ENCODE data around the gene TIMM44.

Gene TIMM44

GRCh38 chr19:7943444-7944176 lies at the start of gene TIMM44:
TSS of gene TIMM44 (minus strand) at chr19:7943666. CDS start at chr19:7943651, 15 bp downstream.
- DNase-seq (ENCODE audit: low spot score) = peak; percentile 98

- no peak for DNase-seq (ENCODE audit: low spot score)
These were observed 49.1 kb upstream of the TIMM44 start for GRCh38 chr19:7992575-7992974.

- no peak for DNase-seq (ENCODE audit: low spot score)
These were observed 45.7 kb upstream of the TIMM44 start for GRCh38 chr19:7989071-7989575.

- DNase-seq (ENCODE audit: low spot score) = no peak
These were observed 44.8 kb upstream of the TIMM44 start for GRCh38 chr19:7988307-7988706.

GRCh38 chr19:7987114-7987768 lies 43.8 kb upstream of the TIMM44 start:
- no peak for DNase-seq (ENCODE audit: low spot score)

GRCh38 chr19:7986321-7987113 lies 43.1 kb upstream of the TIMM44 start:
- DNase-seq (ENCODE audit: low spot score) = no peak

- DNase-seq (ENCODE audit: low spot score) = no peak
These were observed 42.0 kb upstream of the TIMM44 start for GRCh38 chr19:7985481-7985911.

- DNase-seq (ENCODE audit: low spot score) = no peak
These were observed 40.8 kb upstream of the TIMM44 start for GRCh38 chr19:7983995-7984837.

GRCh38 chr19:7983286-7983950 lies 40.0 kb upstream of the TIMM44 start:
- no peak for DNase-seq (ENCODE audit: low spot score)

- no peak for DNase-seq (ENCODE audit: low spot score)
These were observed 39.2 kb upstream of the TIMM44 start for GRCh38 chr19:7982651-7983099.

- DNase-seq (ENCODE audit: low spot score) = no peak
These were observed 38.6 kb upstream of the TIMM44 start for GRCh38 chr19:7982103-7982502.

GRCh38 chr19:7981661-7982060 lies 38.2 kb upstream of the TIMM44 start:
- DNase-seq (ENCODE audit: low spot score) = no peak

GRCh38 chr19:7981199-7981598 lies 37.7 kb upstream of the TIMM44 start:
- DNase-seq (ENCODE audit: low spot score) = no peak

- no peak for DNase-seq (ENCODE audit: low spot score)
These were observed 37.2 kb upstream of the TIMM44 start for GRCh38 chr19:7980635-7981121.

GRCh38 chr19:7980168-7980567 lies 36.7 kb upstream of the TIMM44 start:
- no peak for DNase-seq (ENCODE audit: low spot score)

GRCh38 chr19:7979559-7979958 lies 36.1 kb upstream of the TIMM44 start:
- DNase-seq (ENCODE audit: low spot score) = no peak

GRCh38 chr19:7979011-7979410 lies 35.5 kb upstream of the TIMM44 start:
- DNase-seq (ENCODE audit: low spot score) = no peak

- DNase-seq (ENCODE audit: low spot score) = no peak
These were observed 34.8 kb upstream of the TIMM44 start for GRCh38 chr19:7978179-7978825.

GRCh38 chr19:7977723-7978040 lies 34.2 kb upstream of the TIMM44 start:
- DNase-seq (ENCODE audit: low spot score) = no peak

GRCh38 chr19:7977021-7977722 lies 33.7 kb upstream of the TIMM44 start:
- no peak for DNase-seq (ENCODE audit: low spot score)
